ENCODE results near the gene PXDN. TPM values are rescaled to one million over a fixed set of nuclear protein-coding genes. Genes with fewer than 3 reads are reported as not detected.
A peak's percentile ranks its signal among the peaks of the same experiment; 100 is the strongest.

Gene PXDN, protein sequence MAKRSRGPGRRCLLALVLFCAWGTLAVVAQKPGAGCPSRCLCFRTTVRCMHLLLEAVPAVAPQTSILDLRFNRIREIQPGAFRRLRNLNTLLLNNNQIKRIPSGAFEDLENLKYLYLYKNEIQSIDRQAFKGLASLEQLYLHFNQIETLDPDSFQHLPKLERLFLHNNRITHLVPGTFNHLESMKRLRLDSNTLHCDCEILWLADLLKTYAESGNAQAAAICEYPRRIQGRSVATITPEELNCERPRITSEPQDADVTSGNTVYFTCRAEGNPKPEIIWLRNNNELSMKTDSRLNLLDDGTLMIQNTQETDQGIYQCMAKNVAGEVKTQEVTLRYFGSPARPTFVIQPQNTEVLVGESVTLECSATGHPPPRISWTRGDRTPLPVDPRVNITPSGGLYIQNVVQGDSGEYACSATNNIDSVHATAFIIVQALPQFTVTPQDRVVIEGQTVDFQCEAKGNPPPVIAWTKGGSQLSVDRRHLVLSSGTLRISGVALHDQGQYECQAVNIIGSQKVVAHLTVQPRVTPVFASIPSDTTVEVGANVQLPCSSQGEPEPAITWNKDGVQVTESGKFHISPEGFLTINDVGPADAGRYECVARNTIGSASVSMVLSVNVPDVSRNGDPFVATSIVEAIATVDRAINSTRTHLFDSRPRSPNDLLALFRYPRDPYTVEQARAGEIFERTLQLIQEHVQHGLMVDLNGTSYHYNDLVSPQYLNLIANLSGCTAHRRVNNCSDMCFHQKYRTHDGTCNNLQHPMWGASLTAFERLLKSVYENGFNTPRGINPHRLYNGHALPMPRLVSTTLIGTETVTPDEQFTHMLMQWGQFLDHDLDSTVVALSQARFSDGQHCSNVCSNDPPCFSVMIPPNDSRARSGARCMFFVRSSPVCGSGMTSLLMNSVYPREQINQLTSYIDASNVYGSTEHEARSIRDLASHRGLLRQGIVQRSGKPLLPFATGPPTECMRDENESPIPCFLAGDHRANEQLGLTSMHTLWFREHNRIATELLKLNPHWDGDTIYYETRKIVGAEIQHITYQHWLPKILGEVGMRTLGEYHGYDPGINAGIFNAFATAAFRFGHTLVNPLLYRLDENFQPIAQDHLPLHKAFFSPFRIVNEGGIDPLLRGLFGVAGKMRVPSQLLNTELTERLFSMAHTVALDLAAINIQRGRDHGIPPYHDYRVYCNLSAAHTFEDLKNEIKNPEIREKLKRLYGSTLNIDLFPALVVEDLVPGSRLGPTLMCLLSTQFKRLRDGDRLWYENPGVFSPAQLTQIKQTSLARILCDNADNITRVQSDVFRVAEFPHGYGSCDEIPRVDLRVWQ (N-terminal part only)
- 1 to 10 TPM in 1 of 3 donors, under 1 TPM in 1, not detected in 1; 0.93 to 1.0 TPM for polyA plus RNA-seq

GRCh38 chr2:1744446-1745170, at the start of gene PXDN:
Gene PXDN, minus strand, starts transcription at chr2:1744515. Its CDS starts 60 bp downstream, at chr2:1744455.
- DNase-seq = no peak
- Mint-ChIP-seq H3K9me3 (no peaks in the 10 kb centered on the region), H3K27ac (no peak within 1 kb of the TSS), H3K4me1 (peaks cover 0 to 4% of the 10 kb centered on the region in 2 donors), H3K36me3 (no peaks in the 10 kb centered on the region), H3K4me3 (peak within 1 kb of the TSS in 2 of 5 donors; percentile 51 to 60), H3K27me3 (ENCODE audit: low read depth in 3 of 3) (peaks cover 3 to 16% (median 6%) of the 10 kb centered on the region in 3 donors)

DNA sequence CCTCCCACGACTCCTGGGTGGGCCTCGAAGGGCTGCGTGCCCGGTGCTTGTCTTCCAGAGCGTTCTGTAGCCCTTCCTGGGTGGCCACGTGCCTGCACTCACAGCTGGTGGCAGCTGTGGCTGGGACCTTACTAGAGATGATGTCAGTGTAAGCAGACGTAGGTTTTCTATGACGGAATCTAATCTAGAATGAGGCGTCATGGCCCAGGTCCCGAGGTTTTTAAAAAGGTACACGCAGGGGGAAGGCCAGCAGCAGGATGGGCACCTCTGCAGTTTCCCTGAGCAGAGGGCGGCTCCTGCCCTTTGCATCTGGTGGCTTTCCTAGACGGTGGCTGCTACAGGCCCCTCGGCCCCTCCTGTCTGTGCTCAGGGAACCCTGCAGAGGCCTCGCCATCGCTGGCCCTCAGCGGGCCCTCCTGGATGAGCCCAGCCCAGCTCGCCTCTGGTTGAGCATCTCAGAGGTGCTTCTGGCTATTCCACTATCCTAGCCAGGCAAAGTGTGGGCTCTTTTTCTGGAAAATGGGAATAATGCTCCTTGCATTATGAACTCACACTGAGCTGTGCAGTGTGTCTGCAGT, 49.6 kb upstream of the PXDN start:
- H3K4me3 Mint-ChIP-seq = no peak overlapping the region
- no peaks in the 10 kb centered on the region for H3K36me3 Mint-ChIP-seq
- peaks cover 9 to 12% of the 10 kb centered on the region in 2 donors for H3K4me1 Mint-ChIP-seq
- H3K27me3 Mint-ChIP-seq (ENCODE audit: low read depth in 3 of 3) = peaks cover 4 to 11% (median 4%) of the 10 kb centered on the region in 3 donors
- no peak for DNase-seq
- H3K27ac Mint-ChIP-seq = no peak overlapping the region
- no peaks in the 10 kb centered on the region for H3K9me3 Mint-ChIP-seq

DNA sequence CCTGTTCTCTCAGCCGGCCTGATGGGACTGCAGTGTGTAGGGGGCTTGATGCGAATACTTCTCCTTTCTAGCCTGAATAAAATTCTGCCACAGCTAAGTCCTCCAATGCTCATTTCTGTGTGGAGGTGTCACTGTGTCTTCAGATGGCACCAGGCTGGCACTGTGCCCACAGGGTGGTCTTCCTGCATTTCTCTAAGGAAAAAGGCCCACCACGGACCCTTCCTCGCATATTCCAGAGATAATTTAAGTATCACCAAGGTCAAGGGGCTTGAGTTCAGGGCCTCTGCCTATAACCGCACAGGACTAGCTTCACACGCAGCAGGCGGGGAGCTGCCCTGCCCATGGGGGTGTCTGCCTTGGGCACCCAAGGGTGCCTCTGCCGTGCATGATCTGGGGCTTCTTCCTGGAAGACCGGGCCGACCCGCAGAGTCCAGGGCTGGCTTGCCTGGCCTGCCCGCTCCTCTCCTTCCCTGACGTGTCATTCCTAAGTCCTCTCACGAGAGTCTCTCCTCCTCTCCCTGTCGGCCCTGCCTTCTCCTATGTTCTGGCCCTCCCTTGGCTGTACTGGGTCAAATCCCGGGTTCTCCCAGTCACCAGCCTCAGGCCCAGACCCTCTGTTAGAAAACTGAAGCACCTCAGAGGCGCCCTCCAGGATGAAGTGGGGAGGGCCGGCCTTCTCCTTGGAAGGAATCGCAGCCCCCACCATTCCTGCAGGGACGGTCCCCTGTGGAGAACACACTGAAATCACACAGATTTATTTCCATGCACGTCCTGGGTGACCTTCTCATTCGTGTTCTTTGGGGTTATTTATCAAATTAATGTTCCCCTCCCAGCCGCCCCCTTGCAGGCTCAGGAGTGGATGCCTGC, 48.9 kb upstream of the PXDN start:
- Mint-ChIP-seq H3K36me3 (no peaks in the 10 kb centered on the region), H3K27ac (no peak overlapping the region), H3K4me1 (peaks cover 2 to 9% of the 10 kb centered on the region in 2 donors), H3K9me3 (no peaks in the 10 kb centered on the region), H3K4me3 (peak overlapping the region in 1 of 5 donors; percentile 38), H3K27me3 (ENCODE audit: low read depth in 3 of 3) (peaks cover 2 to 7% (median 4%) of the 10 kb centered on the region in 3 donors)
- DNase-seq = no peak

DNA sequence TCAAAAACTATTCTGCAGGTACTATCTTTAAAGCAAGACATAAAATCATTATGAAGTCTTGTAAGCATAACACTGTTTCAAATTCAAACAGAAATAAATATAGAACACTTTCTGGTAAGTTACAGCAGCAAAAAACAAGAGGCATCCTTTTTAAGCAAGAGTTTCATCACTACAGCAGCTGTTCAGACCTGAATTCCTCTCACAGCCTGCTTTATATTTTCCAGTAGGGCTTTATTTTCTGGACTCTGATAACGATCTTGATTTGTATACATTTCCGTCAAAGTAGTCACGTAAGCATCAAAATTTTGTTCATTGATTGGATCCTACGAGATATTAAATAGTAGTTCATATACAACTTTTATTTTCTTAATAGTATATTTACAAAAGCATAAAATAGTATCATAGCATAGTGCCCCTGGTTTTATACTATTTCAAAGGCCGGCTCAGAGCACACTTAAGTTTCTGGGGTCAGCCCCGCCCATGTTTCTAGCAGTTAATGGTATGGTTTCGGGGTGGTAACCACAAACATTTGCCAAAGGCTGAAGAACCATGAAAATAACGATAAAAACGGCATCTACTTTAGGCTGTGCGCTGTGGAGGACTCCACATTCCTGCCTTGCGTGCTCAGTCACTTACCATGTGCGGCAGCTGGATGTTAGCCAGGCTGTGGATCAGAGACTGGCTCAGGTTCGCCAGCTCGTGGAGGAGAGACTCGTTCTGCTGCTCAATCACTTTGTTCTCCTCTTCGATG, 47.5 kb upstream of the PXDN start:
- H3K27me3 Mint-ChIP-seq (ENCODE audit: low read depth in 3 of 3) = peaks cover 2 to 6% (median 4%) of the 10 kb centered on the region in 3 donors
- peak overlapping the region in 1 of 5 donors; percentile 43 for H3K4me3 Mint-ChIP-seq
- no peaks in the 10 kb centered on the region for H3K9me3 Mint-ChIP-seq
- H3K36me3 Mint-ChIP-seq = no peaks in the 10 kb centered on the region
- DNase-seq = peak in 1 of 3 donors; percentile 13
- H3K4me1 Mint-ChIP-seq = peaks cover 0 to 7% of the 10 kb centered on the region in 2 donors
- H3K27ac Mint-ChIP-seq = no peak overlapping the region

DNA sequence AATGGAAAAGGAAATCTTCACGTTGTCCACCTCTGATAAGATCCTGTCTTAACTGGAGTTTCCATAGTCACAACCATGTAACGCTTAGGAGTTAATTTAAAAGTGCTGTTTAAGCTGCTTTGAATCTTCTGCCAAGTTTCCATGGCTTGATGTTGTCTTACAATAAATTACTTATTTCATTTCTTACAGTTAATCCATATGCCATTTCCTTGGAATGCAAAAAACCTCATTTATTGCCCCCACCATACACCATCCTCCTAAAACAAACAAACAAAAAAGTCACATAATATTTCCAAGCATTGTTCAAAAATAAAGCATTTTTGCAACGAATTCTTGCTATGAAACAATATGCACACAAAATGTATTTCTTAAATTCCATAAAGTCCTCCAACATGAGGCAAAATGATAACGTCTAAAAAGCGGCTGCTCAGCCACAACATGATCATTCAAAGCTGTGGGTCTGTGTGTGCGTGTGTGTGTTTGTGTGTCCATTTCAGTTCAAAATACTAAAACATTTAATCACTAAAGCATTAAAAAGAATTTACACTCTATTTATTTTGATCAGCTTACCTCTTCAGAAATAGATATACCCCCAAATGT, 46.8 kb upstream of the PXDN start:
- H3K9me3 Mint-ChIP-seq = no peaks in the 10 kb centered on the region
- DNase-seq = no peak
- peaks cover 0 to 4% of the 10 kb centered on the region in 2 donors for H3K4me1 Mint-ChIP-seq
- no peak overlapping the region for H3K4me3 Mint-ChIP-seq
- H3K36me3 Mint-ChIP-seq = no peaks in the 10 kb centered on the region
- no peak overlapping the region for H3K27ac Mint-ChIP-seq
- H3K27me3 Mint-ChIP-seq (ENCODE audit: low read depth in 3 of 3) = peaks cover 2 to 6% (median 4%) of the 10 kb centered on the region in 3 donors

- Mint-ChIP-seq H3K4me3 (no peak overlapping the region), H3K36me3 (no peaks in the 10 kb centered on the region), H3K27ac (no peak overlapping the region), H3K9me3 (no peaks in the 10 kb centered on the region), H3K4me1 (peaks cover 0 to 2% of the 10 kb centered on the region in 2 donors), H3K27me3 (ENCODE audit: low read depth in 3 of 3) (peaks cover 2 to 9% (median 4%) of the 10 kb centered on the region in 3 donors)
- DNase-seq = no peak
These were observed 46.2 kb upstream of the PXDN start for GRCh38 chr2:1790473-1790872.

- no peak for DNase-seq
- no peak overlapping the region for H3K4me3 Mint-ChIP-seq
- H3K27ac Mint-ChIP-seq = no peak overlapping the region
- no peaks in the 10 kb centered on the region for H3K36me3 Mint-ChIP-seq
- H3K27me3 Mint-ChIP-seq (ENCODE audit: low read depth in 3 of 3) = peaks cover 2 to 9% (median 6%) of the 10 kb centered on the region in 3 donors
- peaks cover 0 to 2% of the 10 kb centered on the region in 2 donors for H3K4me1 Mint-ChIP-seq
- no peaks in the 10 kb centered on the region for H3K9me3 Mint-ChIP-seq
These were observed 45.3 kb upstream of the PXDN start for GRCh38 chr2:1789610-1790009.

GRCh38 chr2:1788478-1788959, 44.2 kb upstream of the PXDN start:
- no peak overlapping the region for H3K27ac Mint-ChIP-seq
- H3K27me3 Mint-ChIP-seq (ENCODE audit: low read depth in 3 of 3) = peaks cover 5 to 9% (median 8%) of the 10 kb centered on the region in 3 donors
- no peaks in the 10 kb centered on the region for H3K9me3 Mint-ChIP-seq
- no peak overlapping the region for H3K4me3 Mint-ChIP-seq
- H3K4me1 Mint-ChIP-seq = peaks cover 0 to 2% of the 10 kb centered on the region in 2 donors
- no peak for DNase-seq
- no peaks in the 10 kb centered on the region for H3K36me3 Mint-ChIP-seq

GRCh38 chr2:1787755-1788477, 43.6 kb upstream of the PXDN start:
- H3K27ac Mint-ChIP-seq = no peak overlapping the region
- no peaks in the 10 kb centered on the region for H3K9me3 Mint-ChIP-seq
- DNase-seq = no peak
- no peaks in the 10 kb centered on the region for H3K36me3 Mint-ChIP-seq
- peaks cover 0 to 2% of the 10 kb centered on the region in 2 donors for H3K4me1 Mint-ChIP-seq
- H3K27me3 Mint-ChIP-seq (ENCODE audit: low read depth in 3 of 3) = peaks cover 5 to 9% (median 8%) of the 10 kb centered on the region in 3 donors
- no peak overlapping the region for H3K4me3 Mint-ChIP-seq

GRCh38 chr2:1784986-1785617, 40.8 kb upstream of the PXDN start:
- no peak overlapping the region for H3K27ac Mint-ChIP-seq

More at GRCh38 chr2:1784986-1785617, 40.8 kb upstream of the PXDN start:
- Mint-ChIP-seq H3K36me3 (no peaks in the 10 kb centered on the region), H3K4me1 (peaks cover 0 to 6% of the 10 kb centered on the region in 2 donors), H3K27me3 (ENCODE audit: low read depth in 3 of 3) (peaks cover 7 to 10% (median 8%) of the 10 kb centered on the region in 3 donors), H3K4me3 (no peak overlapping the region), H3K9me3 (peaks cover 0 to 1% (median 0%) of the 10 kb centered on the region in 6 donors)
- no peak for DNase-seq

Data from immature natural killer cell (primary cell).